Measurements from ENCODE around the gene MEX3B.
A peak's percentile ranks its signal among the peaks of the same experiment; 100 is the strongest.
"Not testable (repeated sequence)": the region's sequence is repeated elsewhere in the genome, so short reads cannot be mapped to it uniquely, and the experiment has no call there.

Gene MEX3B

GRCh38 chr15:82048811-82049210 lies 3.0 kb upstream of the MEX3B start:
- DNase-seq (ENCODE audit: low spot score): no peak

DNA sequence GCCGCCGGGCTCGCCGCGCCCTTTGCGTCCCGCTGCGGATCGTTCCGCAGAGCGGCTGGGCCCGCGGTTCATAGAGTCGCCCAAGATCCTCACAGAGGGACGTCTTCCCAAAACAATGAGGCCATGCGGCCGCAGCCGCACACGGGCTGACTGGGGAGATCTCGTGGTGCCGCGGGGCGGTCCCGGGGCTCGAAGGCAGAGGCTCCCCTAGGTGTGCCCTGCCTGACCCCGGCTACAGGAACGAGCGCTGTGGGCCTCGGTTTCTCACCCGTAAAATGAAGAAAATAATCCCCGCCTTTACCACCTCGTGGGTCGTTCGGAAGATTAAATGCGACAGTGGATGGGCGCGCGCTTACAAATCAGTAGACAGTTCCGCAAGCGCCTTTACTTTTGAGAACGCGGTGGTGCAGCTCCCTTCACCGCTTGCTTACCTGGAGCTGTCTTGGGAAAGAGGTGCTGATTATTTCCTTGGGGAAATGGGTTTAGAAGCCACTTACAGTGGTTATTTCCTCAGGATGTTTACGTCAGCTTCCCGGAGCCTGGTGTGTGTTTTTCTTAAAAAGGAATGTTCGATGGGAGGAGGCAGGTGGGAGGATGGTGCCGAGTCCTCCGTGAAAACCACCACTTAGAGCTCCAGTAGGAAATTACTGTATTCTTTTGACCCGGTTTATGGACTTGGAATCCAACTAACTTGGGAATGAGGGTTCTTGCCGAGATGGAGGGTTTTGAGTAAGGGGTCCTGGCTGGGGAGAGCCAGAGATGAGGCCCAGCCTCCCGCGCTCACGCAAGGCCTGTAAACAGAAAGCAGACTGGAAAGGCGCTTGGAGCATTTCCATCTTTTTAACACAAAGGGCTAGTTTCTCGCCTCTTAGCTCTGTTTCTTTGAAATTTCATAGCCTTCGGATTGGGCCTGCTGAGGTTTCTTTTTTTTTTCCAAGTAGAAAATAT lies 1.9 kb upstream of the MEX3B start:
- DNase-seq (ENCODE audit: low spot score): no peak

GRCh38 chr15:82046666-82047452 lies 1.0 kb upstream of the MEX3B start:
- DNase-seq (ENCODE audit: low spot score): peak; percentile 98

- DNase-seq (ENCODE audit: low spot score): peak; percentile 30
Measured at GRCh38 chr15:82045179-82045891, 483 bp downstream of the MEX3B start.

DNA sequence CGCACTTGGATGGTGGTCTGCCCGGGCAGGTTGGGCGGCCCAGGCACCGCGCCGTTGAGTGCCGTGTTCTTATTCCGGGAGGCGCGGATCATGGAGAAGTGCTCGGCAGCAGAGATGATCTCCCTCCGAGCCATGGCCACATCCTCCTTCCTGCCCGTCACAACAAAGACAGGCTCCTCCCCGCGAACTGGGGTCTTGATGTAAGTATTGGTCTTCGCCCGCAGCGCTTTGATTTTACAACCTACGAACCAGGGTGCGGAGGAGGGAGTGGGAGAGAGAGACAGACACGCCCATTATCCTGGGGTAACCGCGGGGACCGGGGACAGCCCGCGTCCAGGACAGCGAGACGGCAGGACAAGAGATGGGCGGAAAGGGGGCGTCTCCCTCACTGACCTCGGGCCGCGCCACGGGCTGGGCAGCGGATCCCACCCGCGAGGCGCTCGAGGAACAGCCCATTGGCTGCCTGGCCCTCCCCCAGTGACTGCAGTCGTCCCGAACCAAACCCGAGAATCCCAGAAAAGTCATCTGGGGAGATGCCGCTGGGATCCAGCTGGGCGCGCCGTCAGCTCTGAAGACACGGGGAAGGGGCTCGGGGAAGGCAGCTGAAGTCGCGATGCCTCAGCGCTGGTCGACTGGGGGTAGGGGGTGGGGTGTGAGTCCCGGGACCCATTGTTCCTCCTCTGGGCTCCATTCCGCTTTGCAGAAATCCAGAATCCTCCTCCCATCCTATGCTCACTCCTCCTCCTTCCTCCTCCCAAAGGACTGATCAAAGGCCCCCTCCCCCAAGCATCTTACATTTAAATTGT lies 1.2 kb downstream of the MEX3B start:
- DNase-seq (ENCODE audit: low spot score): peak; percentile 16

GRCh38 chr15:82043796-82044372 lies 1.9 kb downstream of the MEX3B start:
- DNase-seq (ENCODE audit: low spot score): no peak

GRCh38 chr15:82043130-82043673 lies 2.6 kb downstream of the MEX3B start:
- no peak for DNase-seq (ENCODE audit: low spot score)

- no peak for DNase-seq (ENCODE audit: low spot score)
Measured at GRCh38 chr15:82040862-82041261, 5.0 kb downstream of the MEX3B start.

- no peak for DNase-seq (ENCODE audit: low spot score)
Measured at GRCh38 chr15:82040390-82040789, 5.4 kb downstream of the MEX3B start.

DNA sequence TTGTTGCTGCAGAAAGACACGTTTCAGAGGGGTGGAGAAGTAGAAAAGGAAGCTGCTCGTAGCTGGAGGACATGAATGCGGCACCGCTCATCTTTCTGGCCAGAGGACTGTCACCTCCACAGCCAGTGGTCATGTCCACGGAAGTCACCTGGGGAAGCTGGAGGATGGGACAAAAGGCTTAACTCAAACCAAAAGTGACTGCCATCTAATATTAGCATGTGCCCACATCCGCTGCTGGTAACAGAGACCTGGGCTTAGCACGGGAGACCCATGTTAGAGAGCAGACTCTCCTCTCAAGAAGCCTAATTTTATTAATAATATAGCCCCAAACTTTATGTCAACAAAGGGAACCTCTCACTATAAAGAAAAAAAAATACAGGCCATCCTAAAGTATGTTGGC lies 5.9 kb downstream of the MEX3B start:
- no peak for DNase-seq (ENCODE audit: low spot score)

- DNase-seq (ENCODE audit: low spot score): no peak
Measured at GRCh38 chr15:82036461-82036860, 9.4 kb downstream of the MEX3B start.

DNA sequence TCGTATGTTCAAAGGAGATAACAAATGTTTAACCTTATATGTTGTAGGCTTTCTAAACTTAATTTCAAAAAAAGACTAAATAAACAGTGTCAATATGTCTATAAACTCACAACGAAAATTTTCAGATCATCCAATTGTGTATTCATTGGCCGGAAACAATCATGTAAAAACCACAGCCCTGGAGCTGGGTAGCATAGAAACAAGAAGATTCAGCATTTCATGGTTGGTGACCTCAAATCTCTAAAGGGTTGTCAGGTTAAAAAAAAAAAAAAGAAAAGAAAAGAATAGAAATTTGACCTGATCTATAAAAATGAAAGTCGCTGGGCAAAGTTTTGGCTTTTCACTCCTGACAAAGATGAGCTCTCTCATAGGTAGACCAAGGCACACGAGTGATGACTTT lies 13.9 kb downstream of the MEX3B start:
- DNase-seq (ENCODE audit: low spot score): no peak

DNA sequence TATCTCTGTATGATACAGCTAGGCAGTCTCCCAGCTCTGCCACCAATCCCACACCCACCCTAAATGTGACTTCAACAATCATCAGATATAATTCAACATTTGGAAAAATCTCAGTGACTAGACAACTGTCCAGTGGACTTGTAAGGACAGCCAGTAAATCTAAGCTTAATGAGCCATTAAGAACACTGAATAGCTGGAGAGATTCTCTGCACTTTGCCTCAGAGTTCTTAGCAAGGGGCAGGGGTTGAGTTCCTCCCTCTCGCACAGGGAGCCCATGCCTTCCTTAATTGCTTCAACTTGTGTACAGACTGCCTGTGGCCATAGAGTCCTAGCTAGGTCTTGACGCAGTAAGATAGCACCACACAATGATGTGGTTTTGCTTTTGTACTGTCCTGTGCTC lies 15.6 kb downstream of the MEX3B start:
- DNase-seq (ENCODE audit: low spot score): no peak

- DNase-seq (ENCODE audit: low spot score): not testable (repeated sequence)
Measured at GRCh38 chr15:82028163-82028562, 17.7 kb downstream of the MEX3B start.

- DNase-seq (ENCODE audit: low spot score): no peak
Measured at GRCh38 chr15:82021992-82022391, 23.8 kb downstream of the MEX3B start.

DNA sequence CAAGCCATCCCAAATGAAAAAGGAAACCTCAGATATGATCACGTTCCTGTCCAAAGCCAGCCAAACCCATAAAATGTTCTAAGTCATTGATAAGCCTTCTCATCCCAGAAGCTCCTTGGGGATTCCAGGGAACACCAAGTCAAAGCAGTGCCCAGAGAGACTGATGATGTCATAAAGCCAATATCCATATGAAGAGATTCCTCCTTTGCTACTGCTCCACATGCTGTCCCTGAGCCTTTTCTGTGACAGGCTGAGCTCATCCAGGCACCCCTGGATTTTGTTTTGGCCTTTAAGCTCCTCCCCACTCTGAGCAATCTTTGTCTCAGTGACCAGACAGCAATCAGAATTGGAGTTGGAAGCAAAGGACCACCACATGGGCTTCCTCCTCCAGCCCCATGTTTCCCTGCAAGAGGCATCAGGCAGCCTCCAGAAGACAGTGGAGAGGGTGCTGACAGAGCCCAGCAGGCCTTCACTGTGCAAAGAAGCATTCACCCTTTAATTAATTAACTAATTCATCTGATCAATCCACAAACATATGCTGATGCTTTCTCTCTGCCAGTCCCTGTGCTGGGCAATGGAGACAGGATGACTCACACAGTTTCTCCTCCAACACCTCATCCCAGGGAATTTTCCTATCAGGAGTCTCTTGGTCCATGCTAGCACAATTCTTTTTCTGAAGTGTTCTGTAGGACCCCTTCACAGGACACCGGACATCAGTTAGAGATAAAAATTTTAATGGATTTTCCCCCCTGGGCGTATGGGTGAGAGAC lies 25.0 kb downstream of the MEX3B start:
- DNase-seq (ENCODE audit: low spot score): no peak

DNA sequence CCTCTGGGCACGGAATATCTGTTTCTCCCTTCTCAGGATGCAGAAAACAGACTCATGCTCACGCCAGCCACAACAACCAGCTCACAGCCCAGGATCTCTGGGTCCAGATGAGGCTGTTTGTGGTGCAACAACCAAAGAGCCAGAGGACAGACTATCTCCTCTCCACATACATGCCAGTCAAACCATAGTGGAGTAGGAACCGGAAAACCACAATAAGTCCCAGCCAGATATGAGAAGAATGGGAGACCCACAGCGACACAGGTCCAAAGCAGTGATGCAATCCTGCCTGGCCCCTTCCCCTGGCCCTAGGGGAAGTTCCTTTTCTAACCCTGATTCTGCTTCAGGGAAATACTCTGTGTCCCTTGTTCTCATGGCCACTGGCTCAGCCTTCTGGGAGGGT lies 27.6 kb downstream of the MEX3B start:
- no peak for DNase-seq (ENCODE audit: low spot score)

DNA sequence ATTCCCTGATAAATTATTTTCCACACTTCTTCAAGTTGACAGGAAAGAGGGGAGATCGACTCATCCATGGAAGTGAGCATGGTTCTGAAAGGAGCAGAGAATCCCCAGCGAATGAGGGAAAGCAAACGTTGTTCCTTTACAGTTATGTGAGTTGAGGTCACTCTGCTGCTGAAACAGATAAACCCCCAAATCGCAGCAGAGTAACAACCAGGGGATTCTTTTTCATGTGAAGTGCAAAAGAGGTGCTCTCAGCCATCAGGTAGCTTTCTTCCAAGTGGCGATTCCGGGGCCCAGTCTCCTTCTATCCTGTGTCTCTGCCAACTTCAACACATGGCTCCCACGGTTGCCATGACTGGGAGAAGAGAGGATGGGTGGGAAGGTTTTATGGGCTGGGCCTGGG lies 28.2 kb downstream of the MEX3B start:
- DNase-seq (ENCODE audit: low spot score): no peak

DNA sequence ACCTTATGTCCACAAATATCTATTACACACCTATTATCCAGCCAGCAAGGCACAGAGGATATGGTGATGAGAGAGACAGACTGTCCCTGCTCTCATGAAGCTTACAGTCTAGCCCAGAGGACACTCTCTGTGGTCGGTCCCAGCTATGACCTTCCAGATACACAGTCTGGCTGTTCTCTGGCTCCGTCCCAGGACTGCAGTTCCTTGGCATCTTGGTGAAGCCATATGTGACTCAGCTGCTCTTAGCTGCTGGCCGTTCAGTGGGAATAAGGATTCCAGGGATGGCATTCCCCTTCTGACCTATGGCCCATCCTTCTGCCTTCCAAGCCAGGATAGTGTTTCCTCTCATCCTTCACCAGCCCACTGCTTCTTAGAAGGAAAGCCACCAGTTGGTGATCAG lies 30.8 kb downstream of the MEX3B start:
- no peak for DNase-seq (ENCODE audit: low spot score)

DNA sequence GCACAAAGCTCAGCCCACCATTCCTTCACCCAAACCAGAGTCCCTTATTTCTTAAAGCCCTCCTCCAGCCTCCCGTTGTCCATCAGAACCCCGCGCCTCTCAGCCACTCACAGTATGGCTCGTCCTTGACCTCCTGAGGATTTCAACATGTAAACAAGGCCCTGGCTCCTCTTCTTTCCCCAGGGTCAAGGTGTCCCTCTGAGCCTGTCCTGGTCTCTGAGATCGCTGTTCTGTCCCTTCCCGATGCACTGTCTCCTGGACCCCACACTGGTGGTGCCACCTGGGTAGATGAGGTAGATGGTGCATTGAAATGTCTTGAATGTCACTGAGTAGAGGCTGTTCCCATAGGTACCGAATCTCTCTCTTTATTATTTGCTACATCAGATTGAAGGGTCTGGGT lies 32.9 kb downstream of the MEX3B start:
- DNase-seq (ENCODE audit: low spot score): no peak
